ENCODE data around the gene DGKB. TPM values are rescaled to one million over a fixed set of nuclear protein-coding genes. Genes with fewer than 3 reads are reported as not detected.

The DGKB gene
- total and polyA plus RNA-seq, 9 donors = under 0.01 to 1.3 (median 0.28) TPM; not detected in 2

DNA sequence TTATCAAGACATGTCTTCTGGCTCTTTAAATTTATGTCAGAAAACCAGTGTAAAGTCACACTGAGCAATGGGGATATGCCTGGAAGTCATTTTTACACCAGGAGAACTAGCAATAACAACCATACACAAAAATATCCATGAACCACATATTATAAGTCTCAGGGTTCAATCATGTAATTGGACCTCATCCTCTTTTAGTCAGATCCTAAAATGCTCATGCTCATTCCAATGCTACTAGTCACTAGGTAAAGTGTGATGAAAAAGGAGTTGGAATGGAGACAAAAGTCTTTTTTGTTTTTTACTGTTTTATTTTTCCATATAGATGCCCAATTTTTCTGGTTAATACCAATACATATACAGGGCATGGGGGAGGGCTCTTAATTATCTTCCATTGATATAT is 306.1 kb downstream of the DGKB start:
- no peak for DNase-seq
- Histone ChIP-seq H3K27me3 (no peaks in the 10 kb centered on the region), H3K4me3 (no peak overlapping the region), H3K36me3 (no peaks in the 10 kb centered on the region), H3K4me1 (ENCODE audit: insufficient read depth) (no peaks in the 10 kb centered on the region), H3K9me3 (no peaks in the 10 kb centered on the region), H3K27ac (no peak overlapping the region)
- TF ChIP-seq, protein P1, sequence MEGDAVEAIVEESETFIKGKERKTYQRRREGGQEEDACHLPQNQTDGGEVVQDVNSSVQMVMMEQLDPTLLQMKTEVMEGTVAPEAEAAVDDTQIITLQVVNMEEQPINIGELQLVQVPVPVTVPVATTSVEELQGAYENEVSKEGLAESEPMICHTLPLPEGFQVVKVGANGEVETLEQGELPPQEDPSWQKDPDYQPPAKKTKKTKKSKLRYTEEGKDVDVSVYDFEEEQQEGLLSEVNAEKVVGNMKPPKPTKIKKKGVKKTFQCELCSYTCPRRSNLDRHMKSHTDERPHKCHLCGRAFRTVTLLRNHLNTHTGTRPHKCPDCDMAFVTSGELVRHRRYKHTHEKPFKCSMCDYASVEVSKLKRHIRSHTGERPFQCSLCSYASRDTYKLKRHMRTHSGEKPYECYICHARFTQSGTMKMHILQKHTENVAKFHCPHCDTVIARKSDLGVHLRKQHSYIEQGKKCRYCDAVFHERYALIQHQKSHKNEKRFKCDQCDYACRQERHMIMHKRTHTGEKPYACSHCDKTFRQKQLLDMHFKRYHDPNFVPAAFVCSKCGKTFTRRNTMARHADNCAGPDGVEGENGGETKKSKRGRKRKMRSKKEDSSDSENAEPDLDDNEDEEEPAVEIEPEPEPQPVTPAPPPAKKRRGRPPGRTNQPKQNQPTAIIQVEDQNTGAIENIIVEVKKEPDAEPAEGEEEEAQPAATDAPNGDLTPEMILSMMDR (IDR thresholded peaks at IDR 0.05) = no peak
- TF ChIP-seq EP300 (IDR thresholded peaks at IDR 0.05) = no peak
- TF ChIP-seq POLR2A (IDR thresholded peaks at IDR 0.05) = no peak
- intact Hi-C loops (cut with DNase I) = loop anchor here in 1 of 4 donors (5.0 kb wide), 1 partner anchor 234 kb away; no protein-coding TSS in a partner anchor

DNA sequence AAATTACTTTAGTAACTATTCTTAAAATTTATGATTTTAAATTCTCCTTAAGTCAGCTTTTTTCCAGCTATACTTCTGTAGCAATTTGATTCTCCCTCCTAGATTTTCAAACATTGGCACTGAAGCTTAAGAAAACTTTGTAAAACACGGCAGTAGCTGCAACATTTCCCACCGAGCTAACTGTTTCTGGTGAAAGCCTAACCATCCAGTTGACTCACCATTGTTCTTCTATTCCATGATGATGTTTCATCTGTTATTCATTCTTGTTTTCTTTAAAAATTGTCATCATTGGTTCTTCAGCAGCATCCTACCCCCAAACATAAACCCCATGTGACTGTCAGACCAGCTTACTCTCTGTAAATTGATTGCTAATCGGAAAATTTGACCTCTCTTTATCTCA is 312.3 kb downstream of the DGKB start:
- Histone ChIP-seq H3K4me1 (ENCODE audit: insufficient read depth) (no peaks in the 10 kb centered on the region), H3K9me3 (no peaks in the 10 kb centered on the region), H3K36me3 (no peaks in the 10 kb centered on the region), H3K27me3 (no peaks in the 10 kb centered on the region), H3K27ac (no peak overlapping the region), H3K4me3 (no peak overlapping the region)
- no peak for DNase-seq
- no peak for TF ChIP-seq POLR2A (IDR thresholded peaks at IDR 0.05)
- no peak for TF ChIP-seq EP300 (IDR thresholded peaks at IDR 0.05)
- TF ChIP-seq, protein P1 (IDR thresholded peaks at IDR 0.05) = no peak
- 72 to 88% (median 83%) methylated on average over 3 of the region's 3 CpGs for WGBS, 3 donors
- intact Hi-C loops (cut with DNase I) = no loop called here

DNA sequence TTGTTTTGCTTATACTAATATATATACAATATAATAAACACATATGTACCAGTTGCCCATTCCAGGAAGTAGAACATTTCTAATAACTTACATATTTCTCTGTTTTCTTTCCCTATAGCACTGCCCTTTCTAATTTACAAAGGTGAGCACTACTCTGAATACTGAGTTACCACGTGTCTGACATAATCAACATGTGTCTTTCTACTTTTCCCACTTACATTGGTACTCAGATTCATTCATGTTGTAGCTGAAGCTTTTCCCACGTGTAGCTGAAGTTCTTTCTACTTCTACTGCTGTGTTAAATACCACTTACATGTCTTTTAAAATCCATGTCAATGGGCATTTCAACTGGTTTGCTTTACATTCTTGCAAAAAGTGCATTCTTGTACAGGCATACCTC is 317.3 kb downstream of the DGKB start:
- Histone ChIP-seq H3K9me3 (no peaks in the 10 kb centered on the region), H3K27me3 (no peaks in the 10 kb centered on the region), H3K36me3 (no peaks in the 10 kb centered on the region), H3K27ac (no peak overlapping the region), H3K4me3 (no peak overlapping the region), H3K4me1 (ENCODE audit: insufficient read depth) (no peaks in the 10 kb centered on the region)
- DNase-seq = no peak
- TF ChIP-seq EP300 (IDR thresholded peaks at IDR 0.05) (no peak), POLR2A (IDR thresholded peaks at IDR 0.05) (no peak)
- TF ChIP-seq, protein P1 (IDR thresholded peaks at IDR 0.05) = no peak
- intact Hi-C loops (cut with DNase I) = no loop called here
- 69 to 82% (median 74%) methylated on average over 2 of the region's 2 CpGs for WGBS, 3 donors

DNA sequence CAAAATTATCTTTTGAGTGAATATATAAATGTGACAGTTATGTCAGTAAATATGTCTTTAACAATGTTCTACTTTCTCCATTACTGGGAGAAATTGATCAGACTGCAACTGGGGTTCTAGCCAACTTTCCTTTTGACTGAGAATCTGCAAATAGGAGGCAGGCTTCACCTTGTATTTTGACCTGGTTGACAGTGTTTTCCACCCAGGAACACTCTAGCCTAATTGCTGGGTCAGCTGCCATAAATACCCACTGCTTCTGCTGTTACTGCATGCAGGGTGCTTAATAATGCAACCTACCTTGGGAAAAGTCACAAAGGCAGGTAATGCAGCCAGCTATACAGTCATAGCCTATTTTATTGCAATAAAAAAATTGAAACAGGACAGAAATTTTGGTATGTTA is 319.0 kb downstream of the DGKB start:
- TF ChIP-seq, protein P1 (IDR thresholded peaks at IDR 0.05) = no peak
- TF ChIP-seq POLR2A (IDR thresholded peaks at IDR 0.05) (no peak), EP300 (IDR thresholded peaks at IDR 0.05) (no peak)
- no peak for DNase-seq
- intact Hi-C loops (cut with DNase I) = no loop called here
- no peaks in the 10 kb centered on the region for H3K4me1 ChIP-seq (ENCODE audit: insufficient read depth)
- no peak overlapping the region for H3K27ac ChIP-seq
- no peaks in the 10 kb centered on the region for H3K36me3 ChIP-seq
- H3K9me3 ChIP-seq = no peaks in the 10 kb centered on the region
- no peaks in the 10 kb centered on the region for H3K27me3 ChIP-seq
- H3K4me3 ChIP-seq = no peak overlapping the region

DNA sequence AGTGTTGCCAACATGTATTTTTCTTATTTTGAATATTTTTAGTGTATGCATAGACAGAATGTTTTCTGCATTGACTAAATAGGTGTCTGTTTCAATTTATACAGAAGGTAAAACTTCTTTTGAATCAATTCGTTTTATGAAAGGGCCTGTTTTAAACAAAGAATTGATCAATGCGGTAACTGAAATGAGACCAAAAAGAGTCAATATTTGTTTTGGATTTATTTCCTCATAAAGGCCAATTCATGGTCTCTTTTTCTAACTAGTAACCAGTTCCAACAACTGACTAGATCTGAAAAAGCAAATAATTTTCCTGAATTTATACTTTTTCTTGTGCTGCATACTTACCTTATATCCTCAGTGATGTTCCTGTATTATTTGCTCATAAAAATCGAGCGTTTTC is 320.5 kb downstream of the DGKB start:
- TF ChIP-seq, protein P1 (IDR thresholded peaks at IDR 0.05) = no peak
- TF ChIP-seq POLR2A (IDR thresholded peaks at IDR 0.05) (no peak), EP300 (IDR thresholded peaks at IDR 0.05) (no peak)
- DNase-seq = no peak

More for the DNA sequence above, 320.5 kb downstream of the DGKB start:
- intact Hi-C loops (cut with DNase I) = no loop called here
- Histone ChIP-seq H3K27me3 (no peaks in the 10 kb centered on the region), H3K4me3 (no peak overlapping the region), H3K27ac (no peak overlapping the region), H3K4me1 (ENCODE audit: insufficient read depth) (no peaks in the 10 kb centered on the region), H3K9me3 (no peaks in the 10 kb centered on the region), H3K36me3 (no peaks in the 10 kb centered on the region)
- WGBS, 3 donors = 81 to 85% (median 83%) methylated on average over 4 of the region's 4 CpGs

Measured in ovary (tissue), 9 donors.